Measurements from ENCODE around the gene TNFAIP3.
"Not testable (repeated sequence)": the region's sequence is repeated elsewhere in the genome, so short reads cannot be mapped to it uniquely, and the experiment has no call there.

Gene TNFAIP3

DNA sequence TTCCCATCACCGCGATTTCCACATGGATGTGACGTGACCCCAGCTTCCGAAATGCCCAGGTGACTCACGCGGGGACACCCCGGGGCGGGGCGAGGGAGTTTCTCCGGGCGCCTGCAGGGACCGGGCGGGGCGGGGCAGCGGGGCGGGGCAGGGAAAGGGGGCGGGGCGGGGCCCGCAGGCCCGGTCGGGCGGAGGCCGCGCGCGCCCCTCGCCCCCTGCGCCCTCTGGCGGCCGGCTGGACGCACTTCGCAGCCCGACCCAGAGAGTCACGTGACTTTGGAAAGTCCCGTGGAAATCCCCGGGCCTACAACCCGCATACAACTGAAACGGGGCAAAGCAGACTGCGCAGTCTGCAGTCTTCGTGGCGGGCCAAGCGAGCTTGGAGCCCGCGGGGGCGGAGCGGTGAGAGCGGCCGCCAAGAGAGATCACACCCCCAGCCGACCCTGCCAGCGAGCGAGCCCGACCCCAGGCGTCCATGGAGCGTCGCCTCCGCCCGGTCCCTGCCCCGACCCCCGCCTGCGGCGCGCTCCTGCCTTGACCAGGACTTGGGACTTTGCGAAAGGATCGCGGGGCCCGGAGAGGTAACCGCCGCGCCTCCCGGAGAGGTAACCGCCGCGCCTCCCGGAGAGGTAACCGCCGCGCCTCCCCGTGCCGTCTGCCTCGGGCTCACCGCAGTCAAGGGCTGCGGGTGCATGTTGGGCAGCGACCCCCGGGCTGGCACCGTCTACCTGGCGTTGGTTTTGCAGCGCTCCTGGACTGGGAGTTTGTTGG lies at the start of gene TNFAIP3:
TSS of gene TNFAIP3 (plus strand) at position 346 of the 771 bp plus-strand sequence. CDS start 3,969 bp downstream, outside the sequence.
- DNase-seq = peak; percentile 87

- no peak for DNase-seq
Measured at GRCh38 chr6:137818440-137818839, 48.6 kb upstream of the TNFAIP3 start.

- DNase-seq = no peak
Measured at GRCh38 chr6:137819740-137820139, 47.3 kb upstream of the TNFAIP3 start.

GRCh38 chr6:137820425-137820824 lies 46.6 kb upstream of the TNFAIP3 start:
- DNase-seq = no peak

DNA sequence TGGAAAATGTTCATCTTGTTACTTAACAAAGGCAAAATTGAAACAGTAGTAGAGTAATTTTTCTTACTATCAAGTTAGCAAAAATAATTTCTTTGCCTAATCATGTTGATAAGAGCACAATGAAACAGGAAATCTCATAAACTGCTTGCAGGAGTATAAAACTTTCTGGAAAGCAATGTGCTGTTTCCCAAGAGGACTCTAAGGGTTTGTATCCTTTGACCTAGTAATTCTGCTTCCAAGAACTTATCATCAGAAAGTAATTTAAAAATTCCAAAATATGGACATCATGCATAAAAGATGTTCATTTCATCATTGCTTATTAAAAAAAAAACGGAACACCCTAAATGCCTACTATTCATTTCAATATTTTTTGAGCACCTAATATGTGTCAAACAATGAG lies 46.1 kb upstream of the TNFAIP3 start:
- no peak for DNase-seq

- no peak for DNase-seq
Measured at GRCh38 chr6:137821491-137821890, 45.6 kb upstream of the TNFAIP3 start.

- no peak for DNase-seq
Measured at GRCh38 chr6:137823826-137824555, 43.1 kb upstream of the TNFAIP3 start.

DNA sequence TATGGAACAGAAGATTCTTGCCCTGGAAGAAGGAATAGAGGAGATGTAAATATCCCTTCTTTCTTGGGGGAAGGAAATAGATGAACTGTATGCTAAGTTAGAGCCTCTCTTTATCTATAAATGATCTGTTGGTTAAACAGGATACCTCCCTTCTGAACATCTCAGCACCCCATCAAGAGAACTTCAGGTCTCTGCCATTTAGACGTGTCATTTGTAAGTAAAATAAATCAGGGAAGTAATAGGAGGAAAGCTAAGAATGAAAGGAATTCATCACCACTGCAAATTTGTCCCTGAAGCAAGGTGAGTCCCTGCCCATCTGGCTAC lies 42.5 kb upstream of the TNFAIP3 start:
- DNase-seq = no peak

- no peak for DNase-seq
Measured at GRCh38 chr6:137824896-137825295, 42.2 kb upstream of the TNFAIP3 start.

- DNase-seq = no peak
Measured at GRCh38 chr6:137827411-137827940, 39.6 kb upstream of the TNFAIP3 start.

- no peak for DNase-seq
Measured at GRCh38 chr6:137827977-137828810, 38.9 kb upstream of the TNFAIP3 start.

- DNase-seq = no peak
Measured at GRCh38 chr6:137829641-137830083, 37.4 kb upstream of the TNFAIP3 start.

- DNase-seq = no peak
Measured at GRCh38 chr6:137830511-137830911, 36.5 kb upstream of the TNFAIP3 start.

- DNase-seq = no peak
Measured at GRCh38 chr6:137832110-137832509, 34.9 kb upstream of the TNFAIP3 start.

- DNase-seq = no peak
Measured at GRCh38 chr6:137834508-137834907, 32.6 kb upstream of the TNFAIP3 start.

DNA sequence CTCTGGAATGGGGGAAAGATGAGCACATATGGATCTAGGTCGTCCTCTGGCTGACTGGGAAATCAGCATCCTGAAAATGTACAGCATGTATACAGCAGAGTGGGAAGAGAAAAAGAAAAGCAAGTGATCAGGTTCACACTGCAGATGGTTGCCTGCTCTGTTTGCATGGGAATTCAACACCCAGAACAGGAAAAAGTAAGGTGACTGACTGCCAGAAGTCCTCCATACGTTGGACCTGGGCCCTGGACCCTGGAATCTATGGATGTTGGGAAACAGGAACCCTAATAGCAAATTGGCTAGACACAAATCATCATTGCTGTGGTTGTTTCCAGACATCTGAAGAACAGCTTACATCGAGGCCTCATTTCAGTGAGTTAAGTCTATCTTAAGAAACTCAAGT lies 30.3 kb upstream of the TNFAIP3 start:
- DNase-seq = no peak

DNA sequence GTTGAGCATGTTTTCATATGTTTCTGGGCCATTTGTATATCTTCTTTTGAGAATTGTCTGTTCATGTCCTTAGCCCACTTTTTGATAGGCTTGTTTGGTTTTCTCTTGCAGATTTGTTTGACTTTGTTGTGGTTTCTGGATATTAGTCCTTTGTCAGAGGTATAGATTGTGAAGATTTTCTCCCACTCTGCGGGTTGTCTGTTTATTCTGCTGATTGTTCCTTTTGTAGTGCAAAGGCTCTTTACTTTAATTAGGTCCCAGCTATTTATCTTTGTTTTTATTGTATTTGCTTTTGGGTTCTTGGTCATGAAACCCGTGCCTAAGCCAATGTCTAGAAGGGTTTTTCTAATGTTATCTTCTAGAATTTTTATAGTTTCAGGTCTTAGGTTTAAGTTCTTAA lies 29.0 kb upstream of the TNFAIP3 start:
- not testable (repeated sequence) for DNase-seq

DNA sequence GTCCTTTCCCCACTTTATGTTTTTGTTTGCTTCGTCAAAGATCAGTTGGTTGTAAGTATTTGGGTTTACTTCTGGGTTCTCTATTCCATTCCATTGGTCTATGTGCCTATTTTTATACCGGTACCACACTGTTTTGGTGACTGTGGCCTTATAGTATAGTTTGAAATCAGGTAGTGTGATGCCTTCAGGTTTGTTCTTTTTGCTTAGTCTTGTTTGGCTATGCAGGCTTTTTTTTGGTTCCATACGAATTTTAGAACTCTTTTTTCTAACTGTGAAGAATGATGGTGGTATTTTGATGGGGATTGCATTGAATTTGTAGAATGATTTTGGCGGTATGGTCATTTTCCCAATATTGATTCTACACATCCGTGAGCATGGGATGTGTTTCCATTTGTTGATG lies 28.5 kb upstream of the TNFAIP3 start:
- DNase-seq = not testable (repeated sequence)

DNA sequence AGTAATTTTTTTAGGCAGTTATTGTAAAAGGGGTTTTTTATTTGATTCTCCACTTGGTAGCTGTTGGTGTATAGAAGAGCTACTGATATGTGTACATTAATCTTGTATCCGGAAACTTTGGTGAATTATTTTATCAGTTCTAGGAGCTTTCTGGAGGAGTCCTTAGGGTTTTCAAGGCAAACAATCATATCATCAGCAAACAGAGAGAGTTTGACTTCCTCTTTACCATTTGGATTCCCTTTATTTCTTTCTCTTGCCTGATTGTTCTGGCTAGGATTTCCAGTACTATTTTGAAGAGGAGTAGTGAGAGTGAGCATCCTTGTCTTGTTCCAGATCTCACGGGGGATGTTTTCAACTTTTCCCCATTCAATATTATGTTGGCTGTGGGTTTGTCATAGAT lies 28.0 kb upstream of the TNFAIP3 start:
- DNase-seq = no peak

- no peak for DNase-seq
Measured at GRCh38 chr6:137840252-137840651, 26.8 kb upstream of the TNFAIP3 start.

DNA sequence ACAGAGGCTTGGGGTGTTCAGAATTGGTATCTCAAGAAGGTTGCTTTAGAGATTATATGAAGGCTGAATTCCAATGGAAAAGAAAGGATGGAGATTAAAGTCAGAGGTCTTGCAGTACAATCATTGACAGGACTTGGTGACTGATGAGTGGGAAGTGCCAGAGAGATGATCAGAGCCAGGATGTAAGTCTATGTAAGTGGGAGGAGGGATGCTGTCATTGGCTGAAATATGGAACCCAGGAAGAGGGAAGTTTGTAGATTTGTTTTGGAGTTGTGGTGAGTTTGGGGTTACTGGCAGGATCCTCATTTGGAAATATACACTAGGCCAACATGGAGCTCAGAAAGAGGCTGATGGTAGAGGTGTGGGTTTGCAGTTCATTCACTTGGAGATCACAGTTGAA lies 23.8 kb upstream of the TNFAIP3 start:
- no peak for DNase-seq

DNA sequence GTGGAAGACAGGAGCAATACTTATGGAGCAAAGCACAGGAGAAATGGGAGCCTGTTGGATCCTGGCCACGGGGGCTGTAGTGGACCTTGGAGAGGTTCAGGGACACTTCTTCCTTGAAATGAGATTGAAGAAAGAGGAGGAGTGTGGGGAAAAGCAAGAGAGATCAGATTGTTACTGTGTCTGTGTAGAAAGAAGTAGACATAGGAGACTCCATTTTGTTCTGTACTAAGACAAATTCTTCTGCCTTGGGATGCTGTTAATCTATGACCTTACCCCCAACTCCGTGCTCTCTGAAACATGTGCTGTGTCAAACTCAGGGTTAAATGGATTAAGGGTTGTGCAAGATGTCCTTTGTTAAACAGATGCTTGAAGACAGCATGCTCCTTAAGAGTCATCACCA lies 22.7 kb upstream of the TNFAIP3 start:
- DNase-seq = not testable (repeated sequence)

DNA sequence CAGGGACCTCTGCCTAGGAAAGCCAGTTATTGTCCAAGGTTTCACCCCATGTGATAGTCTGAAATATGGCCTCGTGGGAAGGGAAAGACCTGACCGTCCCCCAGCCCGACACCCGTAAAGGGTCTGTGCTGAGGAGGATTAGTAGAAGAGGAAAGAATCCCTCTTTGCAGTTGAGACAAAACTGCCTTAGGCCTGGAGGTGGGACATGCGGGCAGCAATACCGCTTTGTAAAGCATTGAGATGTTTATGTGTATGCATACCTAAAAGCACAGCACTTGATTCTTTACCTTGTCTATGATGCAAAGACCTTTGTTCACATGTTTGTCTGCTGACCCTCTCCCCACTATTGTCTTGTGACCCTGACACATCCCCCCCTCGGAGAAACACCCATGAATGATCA lies 22.3 kb upstream of the TNFAIP3 start:
- not testable (repeated sequence) for DNase-seq
